HG03108 (cell line): ENCODE results near the gene CMTM7.
"Not testable (repeated sequence)": the region's sequence is repeated elsewhere in the genome, so short reads cannot be mapped to it uniquely, and the experiment has no call there.

ENCODE experiments used
- ATAC-seq: cut with Tn5 transposase; IDR thresholded peaks from one replicate; pipeline ENCODE4 v1.9.1; 2021; ENCODE audit warnings: moderate library complexity; ENCODE audit not compliant: unreplicated experiment

CMTM7 gene

DNA sequence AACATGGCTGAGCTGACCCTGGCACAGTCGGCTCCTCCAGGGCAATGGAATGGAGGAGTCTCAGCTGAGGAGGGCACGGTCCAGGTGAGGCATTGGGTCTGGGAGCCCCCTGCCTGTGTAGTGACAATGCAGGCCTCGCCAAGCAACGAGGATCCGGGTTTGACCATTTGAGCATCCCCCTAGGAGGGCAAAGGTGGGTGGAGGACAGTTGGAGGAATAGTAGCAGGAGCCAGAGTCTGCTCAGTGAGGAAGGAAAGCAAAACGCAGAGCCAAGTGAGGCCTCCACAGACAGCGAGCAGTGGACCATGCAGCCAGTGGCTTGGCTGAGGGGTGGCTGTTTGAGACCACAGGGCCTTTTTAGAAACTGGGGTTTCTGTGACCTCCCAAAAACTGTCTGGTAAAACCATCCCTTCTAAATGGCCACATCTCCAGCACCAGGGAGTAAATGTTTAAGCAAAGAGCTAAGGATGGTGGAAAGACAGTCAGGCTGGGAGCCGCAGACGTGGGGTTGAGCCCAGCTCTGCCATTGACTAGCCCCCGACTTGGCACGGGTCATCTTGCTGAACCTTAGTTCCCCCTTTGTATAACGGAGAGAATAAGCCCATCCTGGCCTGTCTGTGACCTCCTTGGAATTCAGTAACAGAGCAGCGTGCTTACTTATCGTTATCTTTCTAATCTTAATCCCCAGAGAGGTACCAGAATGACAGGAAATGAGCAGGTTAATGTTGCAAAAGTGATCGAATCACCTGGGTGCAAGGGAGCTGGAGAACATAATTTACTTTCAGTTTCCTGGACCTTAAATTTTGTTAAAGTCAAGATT, 64.2 kb downstream of the CMTM7 start:
- ATAC-seq = peak; percentile 29

DNA sequence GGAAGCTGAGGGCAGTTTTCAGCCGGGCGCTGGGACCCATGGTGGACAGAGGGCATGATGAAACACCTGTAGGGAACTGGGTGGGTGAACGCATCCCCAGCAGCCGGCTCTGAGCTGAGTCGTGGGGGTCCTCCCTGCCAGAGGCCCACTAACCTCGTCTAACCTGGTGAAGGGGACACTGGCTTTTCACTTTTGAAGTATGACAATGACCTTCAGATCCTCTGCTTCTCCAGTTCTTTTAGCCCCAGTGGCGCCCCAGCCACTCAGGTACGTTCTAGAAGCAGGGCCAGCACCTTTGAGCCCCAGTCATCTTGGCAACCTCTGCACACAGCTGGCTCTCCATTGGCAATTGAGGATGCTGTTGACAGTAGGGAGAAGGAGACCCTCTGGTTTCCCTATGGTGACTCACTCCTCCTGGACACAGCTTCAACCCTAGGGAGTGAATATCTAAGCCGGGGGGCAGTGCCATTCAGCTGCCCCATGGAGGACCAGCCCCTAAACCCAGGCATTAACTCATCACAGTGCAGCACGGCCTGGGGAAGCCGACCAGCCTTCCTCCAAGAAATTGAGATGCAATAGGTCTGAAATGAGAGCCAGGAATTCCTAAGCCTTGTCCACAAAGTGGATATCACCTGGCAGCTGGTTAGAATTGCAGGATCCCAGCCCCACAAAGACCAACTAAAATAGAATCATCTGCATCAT, 64.9 kb downstream of the CMTM7 start:
- no peak for ATAC-seq

DNA sequence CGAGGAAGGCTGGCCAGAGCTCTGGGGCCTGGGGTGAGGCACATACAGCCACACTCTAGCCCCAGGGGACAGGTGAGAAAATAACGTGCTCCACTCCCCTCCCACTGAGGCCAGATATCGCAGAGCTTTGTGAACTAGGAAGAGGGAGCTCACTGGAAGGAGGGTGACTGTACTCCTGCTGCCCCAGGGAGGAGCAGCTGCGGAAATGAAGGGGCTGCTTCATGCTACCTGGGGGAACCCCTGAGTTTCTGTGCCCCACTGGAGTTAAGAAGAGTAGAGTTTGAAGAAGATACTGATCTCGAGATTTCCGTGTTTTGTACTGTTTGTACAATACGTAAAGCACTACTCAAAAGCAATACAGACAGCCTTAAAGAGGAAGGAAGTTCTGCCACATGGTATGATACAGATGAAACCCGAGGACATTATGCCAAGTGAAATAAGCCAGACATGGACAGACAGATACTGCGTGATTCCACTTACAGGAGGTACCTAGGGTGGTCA, 66.4 kb downstream of the CMTM7 start:
- no peak for ATAC-seq

DNA sequence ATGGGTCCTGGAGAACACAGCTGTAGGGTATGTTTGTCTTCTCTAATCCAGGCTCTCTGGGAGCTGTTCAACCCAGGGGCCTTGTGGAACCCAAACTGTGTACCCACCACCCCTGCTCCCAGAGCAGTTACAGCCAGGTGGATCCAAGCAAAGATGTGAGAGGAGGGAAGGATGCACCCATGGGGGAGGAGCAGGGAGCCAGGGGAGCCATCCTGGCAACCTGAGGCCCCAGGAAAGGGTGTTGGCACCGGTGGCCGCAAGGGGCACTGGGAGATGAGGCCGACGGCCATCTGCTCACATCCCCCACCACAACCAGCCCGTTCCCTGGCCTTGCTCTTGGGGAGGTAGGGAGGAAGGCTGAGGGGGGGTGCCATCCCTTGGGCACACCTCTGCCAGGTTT, 67.8 kb downstream of the CMTM7 start:
- ATAC-seq = no peak

DNA sequence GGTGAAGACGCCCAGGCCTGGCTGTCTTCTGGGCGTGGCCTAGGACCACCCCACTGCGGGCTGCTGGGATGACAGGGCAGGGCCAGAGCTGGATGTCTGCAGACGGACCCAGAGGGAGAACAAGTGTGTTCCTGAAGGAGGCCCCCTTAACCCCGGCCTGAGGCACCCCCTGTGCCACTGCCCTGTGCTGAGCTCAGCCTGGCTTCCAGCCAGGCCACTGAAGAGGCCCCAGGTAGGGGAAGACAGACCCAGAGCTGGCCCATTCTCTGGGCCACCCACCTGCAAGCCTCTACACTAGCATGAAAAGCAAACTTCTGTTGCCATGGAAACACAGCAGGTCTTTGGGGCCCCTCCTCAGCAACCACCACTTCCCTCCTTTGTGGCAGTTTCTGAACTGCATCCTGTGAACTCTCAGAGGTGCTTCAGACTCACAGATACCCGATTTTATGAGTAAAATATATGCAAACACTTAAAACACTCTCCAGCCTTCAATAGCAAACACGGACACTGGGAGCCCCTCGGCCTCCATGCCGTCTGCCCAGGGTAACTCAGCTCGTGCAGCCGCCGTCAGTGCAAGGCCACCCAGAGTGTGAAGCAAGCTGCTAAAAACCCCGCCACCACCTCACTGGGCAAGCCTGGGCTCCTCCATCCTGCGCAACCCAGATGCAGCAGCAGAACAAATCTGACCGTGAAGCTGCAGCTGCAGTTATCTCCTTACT, 68.5 kb downstream of the CMTM7 start:
- ATAC-seq = peak; percentile 59

DNA sequence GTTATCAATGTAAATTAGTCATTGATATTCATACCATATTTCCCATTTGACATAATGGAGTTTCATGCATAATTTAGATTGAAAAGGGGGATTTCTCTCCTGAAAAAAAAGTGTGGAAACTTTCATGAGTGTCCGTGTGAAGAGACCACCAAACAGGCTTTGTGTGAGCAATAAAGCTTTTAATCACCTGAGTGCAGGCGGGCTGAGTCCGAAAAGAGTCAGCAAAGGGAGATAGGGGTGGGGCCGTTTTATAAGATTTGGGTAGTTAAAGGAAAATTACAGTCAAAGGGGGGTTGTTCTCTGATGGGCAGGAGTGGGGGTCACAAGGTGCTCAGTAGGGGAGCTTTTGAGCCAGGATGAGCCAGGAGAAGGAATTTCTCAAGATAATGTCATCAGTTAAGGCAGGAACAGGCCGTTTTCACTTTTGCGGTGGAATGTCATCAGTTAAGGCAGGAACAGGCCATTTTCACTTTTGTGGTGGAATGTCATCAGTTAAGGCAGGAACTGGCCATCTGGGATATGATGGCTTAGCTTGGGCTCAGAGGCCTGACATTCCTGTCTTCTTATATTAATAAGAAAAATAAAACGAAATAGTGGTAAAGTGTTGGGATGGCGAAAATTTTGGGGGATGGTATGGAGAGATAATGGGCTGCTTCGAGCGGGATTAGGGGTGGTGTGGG, 69.3 kb downstream of the CMTM7 start:
- ATAC-seq = not testable (repeated sequence)

DNA sequence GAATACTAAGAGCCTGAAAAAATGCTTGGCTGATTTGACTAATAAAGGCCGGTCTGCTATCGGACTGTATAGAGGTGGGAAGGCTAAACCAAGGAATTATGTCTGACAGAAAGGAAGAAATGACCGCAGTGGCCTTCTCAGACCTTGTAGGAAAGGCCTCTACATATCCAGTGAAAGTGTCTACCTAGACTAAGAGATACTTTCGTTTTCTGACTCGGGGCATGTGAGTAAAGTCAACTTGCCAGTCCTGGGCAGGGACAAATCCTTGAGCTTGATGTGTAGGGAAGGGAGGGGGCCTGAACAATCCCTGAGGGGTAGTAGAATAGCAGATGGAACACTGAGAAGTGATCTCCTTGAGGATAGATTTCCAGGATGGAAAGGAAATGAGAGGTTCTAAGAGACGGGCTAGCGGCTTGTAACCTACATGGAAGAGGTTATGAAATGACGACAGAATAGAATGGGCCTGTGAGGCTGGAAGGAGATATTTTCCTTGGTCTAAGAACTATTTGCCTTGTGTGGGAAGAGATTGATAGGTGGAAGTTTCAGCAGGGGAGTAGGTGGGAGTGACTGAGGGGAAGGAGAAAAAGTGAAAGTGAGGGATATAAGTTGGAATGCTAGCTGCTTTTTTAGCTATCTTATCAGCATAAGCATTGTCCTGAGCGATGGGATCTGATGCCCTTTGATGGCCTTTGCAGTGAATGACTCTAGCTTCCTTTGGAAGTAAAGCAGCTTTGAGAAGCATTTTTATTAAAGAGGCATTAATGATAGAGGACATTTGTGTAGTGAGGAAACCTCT, 70.7 kb downstream of the CMTM7 start:
- not testable (repeated sequence) for ATAC-seq

DNA sequence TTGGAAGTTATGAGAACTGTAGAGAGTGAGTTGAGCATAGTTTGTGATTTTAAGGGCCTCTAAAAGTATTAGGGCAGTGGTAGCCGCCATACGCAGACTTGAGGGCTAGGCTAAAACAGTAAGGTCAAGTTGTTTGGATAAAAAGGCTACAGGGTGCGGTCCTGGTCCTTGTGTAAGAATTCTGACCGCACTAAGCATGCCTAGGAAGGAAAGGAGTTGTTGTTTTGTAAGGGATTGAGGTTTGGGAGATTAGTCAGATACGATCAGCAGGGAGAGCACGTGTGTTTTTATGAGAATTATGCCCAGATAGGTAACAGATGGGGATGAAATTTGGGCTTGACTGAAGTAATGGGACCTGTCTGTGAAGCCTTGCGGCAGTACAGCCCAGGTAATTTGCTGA, 71.8 kb downstream of the CMTM7 start:
- not testable (repeated sequence) for ATAC-seq

DNA sequence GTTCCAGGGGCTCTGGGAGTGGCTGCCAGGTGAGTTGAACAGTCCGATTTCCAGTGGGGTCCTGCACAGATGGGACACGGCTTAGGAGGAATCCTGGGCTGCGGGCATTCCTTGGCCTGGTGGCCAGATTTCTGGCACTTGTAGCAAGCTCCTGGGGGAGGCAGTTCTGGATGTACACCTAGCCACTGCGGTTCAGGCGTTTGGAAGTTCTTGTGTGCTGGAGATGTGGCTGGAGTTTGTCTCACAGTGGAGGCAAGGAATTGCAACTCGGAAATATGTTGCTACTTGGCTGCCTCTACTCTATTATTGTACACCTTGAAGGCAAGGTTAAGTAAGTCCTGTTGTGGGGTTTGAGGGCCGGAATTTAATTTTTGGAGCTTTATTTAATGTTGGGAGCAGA, 73.1 kb downstream of the CMTM7 start:
- not testable (repeated sequence) for ATAC-seq

DNA sequence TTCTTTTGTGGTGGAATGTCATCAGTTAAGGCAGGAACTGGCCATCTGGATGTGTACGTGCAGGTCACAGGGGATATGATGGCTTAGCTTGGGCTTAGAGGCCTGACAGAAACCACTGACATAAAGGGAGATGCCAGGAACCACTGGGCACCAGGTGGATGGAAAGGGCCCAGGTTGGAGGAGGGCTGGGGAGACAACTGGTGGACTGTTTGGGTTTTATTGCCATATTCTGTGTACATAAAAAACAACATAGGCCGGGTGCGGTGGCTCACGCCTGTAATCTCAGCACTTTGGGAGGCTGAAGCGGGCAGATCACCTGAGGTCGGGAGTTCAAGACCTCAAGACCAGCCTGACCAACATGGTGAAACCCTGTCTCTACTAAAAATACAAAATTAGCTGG, 75.2 kb downstream of the CMTM7 start:
- not testable (repeated sequence) for ATAC-seq

DNA sequence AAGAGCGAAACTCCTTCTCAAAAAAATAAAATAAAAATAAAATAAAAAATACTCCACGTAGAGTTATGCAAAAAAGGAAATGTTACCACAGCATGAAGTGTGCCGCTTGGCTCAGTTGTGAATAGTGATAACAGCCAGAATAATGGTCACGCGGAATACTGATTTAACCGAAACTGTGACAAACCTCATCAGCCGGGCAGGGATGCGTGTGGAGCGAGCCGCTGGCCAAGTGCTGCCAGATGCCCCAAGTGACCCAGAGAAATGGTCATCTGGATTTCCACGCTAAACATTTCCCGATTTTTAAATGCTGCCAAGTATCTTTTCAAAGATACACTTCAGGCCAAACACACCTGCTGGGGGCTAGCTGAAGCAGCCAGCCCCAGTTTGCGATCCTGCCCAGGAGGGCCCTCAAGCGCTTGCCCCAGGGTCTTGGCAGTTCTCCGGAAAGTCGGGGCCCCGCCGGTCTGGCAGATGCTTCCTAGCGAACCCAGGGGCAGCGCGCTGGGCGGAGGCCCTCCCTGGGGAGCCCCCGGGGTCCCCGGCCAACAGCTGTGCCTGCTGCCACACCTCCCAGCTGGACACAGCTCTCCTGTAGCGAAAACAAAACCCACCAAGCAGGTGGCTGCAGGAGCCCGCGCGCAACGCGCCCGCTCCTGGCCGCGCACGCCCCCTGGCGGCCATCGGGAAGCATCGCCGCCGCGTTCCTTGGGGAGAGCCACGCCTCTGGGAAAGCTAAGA, 75.8 kb downstream of the CMTM7 start:
- ATAC-seq = peak; percentile 51

DNA sequence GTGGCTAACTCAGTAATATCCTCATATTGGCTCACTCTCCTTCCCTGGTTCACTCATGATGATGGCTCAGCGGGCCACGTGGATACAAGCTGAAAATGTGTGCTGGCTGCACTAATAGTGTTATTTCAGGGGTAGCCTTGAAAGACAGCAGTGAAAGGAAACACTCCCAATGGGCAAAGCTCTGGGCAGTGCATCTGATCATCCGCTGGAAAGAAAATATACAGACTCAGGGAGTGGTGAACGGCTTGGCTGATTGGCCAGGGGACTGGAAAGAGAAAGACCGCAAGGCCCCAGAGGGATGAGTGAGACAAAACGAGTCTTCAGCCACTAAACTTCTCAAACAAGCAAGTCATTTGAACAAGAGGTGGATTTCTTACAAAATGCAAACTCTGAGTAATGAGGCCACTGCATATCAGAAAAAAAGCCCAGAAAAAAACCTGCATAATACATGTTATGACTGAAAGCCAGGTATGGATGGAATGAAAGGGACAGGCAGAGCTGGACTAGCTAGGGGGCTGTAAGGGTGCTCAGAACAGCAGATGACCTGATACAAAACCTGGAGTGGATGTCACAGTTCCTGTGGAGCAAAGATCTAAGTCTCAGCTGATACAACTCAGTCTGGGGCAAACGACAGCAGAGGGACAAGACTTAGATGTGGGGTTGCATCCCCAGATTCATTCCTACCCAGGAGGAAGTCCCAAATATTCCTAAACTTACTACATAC, 77.7 kb downstream of the CMTM7 start:
- ATAC-seq = peak; percentile 15

DNA sequence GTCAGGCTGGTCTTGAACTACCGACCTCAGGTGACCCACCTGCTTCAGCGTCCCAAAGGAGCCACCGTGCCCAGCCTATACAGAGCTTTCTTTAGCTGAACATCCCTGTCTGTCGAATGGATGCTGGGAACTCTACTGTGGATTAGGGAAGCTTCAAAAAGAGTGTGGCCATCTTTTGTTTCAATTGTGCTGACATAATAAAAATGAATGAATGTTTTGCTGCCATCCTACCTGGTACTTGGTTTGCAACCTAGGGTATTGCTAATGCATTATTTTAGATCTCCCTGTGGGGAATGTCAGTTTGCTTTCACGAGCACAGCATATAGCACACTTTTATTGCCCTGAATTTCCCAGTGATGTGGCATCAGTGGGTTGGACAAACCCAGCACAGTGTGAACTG, 78.7 kb downstream of the CMTM7 start:
- no peak for ATAC-seq

DNA sequence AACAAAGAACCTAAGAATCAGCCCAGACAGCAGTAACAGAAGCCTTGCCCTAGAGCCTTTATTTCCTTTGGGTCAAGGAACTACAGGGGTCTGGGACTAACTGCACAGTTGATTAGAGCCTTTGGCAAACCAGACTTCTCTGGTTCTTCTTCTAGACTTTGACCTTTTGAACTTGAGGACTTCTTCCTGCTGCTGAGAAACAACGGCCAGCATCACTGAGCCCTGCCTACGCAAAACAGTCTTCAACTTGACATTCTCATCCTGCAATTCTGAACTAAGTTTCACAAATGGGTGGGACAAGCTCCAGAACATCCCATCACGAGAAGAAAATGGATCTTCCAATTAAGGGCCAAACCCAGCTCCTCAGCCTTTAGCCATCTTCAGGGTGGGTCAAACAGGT, 79.6 kb downstream of the CMTM7 start:
- no peak for ATAC-seq

DNA sequence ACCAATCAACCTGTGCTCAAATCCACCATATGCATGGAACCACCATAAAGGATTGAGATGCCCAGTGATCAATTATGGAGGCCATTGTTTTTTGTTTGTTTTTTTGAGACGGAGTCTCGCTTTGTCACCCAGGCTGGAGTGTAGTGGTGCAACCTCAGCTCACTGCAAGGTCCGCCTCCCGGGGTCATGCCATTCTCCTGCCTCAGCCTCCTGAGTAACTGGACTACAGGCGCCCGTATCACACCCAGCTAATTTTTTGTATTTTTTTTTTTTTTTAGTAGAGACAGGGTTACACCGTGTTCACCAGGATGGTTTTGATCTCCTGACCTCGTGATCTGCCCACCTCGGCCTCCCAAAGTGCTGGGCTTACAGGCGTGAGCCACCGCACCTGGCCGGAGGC, 80.5 kb downstream of the CMTM7 start:
- ATAC-seq = not testable (repeated sequence)

DNA sequence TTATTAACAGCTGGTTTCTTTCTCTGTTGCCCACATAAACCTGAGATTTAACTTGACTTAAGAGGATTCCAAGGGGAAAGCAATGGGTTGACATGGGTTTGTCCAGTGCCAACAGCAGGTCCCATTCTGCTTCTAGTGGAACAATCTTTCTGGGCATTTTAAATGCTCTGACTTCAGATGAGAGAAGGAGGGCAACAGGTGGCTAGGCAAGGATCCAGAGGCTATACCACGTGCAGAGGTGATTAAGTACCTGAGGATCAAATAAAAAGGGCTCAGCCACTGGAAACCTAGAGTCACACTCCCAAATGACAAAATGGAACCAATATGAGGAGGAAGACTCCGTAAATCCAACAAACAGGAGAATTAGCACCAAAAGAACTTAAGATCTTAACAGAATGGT, 82.5 kb downstream of the CMTM7 start:
- ATAC-seq = no peak

DNA sequence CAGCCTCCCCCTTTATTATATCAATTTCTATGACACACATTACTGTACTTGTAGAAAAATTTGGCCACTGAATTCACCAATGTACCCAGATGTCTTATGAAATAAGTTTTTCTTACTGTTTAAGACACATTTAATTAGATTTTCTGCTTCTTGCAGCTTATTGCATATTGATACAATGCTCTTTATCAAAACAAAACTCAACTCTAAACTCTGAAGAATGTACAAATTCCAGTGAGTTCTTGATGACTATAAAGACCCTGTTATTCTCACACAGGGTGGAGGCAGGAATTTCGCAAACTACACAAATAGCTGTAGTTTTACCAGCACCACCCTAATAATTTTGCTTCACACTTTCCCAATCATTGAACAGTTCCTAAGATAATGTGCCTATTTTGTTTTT, 89.0 kb downstream of the CMTM7 start:
- ATAC-seq = no peak

DNA sequence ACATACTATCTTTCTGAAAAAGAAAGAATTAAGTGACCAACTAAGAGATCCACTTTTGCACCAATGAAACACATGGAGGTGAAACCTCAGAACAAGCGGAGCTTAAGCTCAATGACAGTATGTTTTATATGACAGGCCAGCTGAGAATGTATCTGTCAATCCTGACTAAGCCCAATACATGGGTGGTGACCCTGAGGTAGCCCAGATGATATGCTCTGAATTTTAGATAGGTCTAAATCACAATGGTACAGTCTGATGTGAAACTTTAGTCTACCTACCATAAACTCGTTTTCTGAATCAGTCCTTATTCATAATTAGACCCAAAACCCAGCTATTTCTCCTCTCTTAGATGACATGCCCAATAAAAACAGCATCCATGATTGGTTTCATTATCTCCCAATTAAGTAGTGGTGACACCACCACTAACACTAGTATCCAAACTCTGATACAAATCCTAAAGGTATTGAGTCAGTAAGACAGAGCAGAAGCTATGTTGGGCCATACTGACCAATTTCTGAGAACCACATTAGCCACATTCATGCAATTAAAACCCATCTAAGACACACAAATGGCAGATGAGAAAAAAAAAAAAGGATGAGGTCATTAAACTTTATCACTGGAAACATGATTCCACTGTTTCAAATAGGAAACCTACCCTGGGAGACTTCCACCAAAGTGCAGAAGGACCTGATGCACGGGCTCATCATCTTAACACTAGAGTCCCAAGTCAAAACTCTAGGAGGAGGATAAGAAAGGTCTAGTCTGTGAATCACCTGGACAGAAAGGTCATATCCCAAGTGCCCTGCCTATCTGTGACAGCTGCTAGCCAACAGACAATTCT, 90.4 kb downstream of the CMTM7 start:
- ATAC-seq = no peak
